Measurements from ENCODE around the gene EXOC4. TPM values are rescaled to one million over a fixed set of nuclear protein-coding genes. Genes with fewer than 3 reads are reported as not detected.

The EXOC4 gene
- total and polyA plus RNA-seq, 2 donors (not counting 3 experiments of a cell fraction or from before 2014, with no cell fraction given), result 20.3 to 73.1 TPM

- H3K36me3 ChIP-seq (ENCODE audit: control insufficient read depth in 2 of 2, extremely low read depth in 1 of 2, insufficient read depth in 2 of 2, low read length in 2 of 2), result no peaks in the 10 kb centered on the region
- BruUV-seq (replicated peaks), result no TSS peak
- ChIA-PET POLR2A (no interaction called here), CTCF (no interaction called here)
- H3K4me2 ChIP-seq (ENCODE audit: insufficient read depth, low read length), result no peak overlapping the region
- no peak overlapping the region for H3K4me3 ChIP-seq (replicated peaks in 1 of 3; ENCODE audit: insufficient read depth in 1 of 3, low read depth in 1 of 3, low read length in 3 of 3)
- H3K9me1 ChIP-seq (replicated peaks; ENCODE audit: control insufficient read depth, extremely low read depth, insufficient read depth, low read length), result no peaks in the 10 kb centered on the region
- H3K9ac ChIP-seq (replicated peaks; ENCODE audit: extremely low read depth, insufficient read depth, low read length), result no peak overlapping the region
- H3K27me3 ChIP-seq (ENCODE audit: control insufficient read depth in 2 of 2, insufficient read depth in 2 of 2, low read length in 2 of 2), result no peaks in the 10 kb centered on the region
- FAIRE-seq, result no peak
- peaks cover 22% of the 10 kb centered on the region for H3K4me1 ChIP-seq (ENCODE audit: control insufficient read depth, extremely low read depth, insufficient read depth, low read length)
- dilution Hi-C loops (cut with MboI; ENCODE audit: extremely low pct_ligation_motif_present, low sequenced_read_pairs), result no loop called here
- H4K20me1 ChIP-seq (replicated peaks; ENCODE audit: control insufficient read depth, extremely low read depth, insufficient read depth, low read length), result no peaks in the 10 kb centered on the region
- no peak for TF ChIP-seq JUN (IDR thresholded peaks at IDR 0.05; ENCODE audit: borderline replicate concordance, insufficient read depth, insufficient read length, low read depth)
- TF ChIP-seq MYC (IDR thresholded peaks at IDR 0.05; ENCODE audit: low read depth, low read length), result no peak
- TF ChIP-seq POLR2A (IDR thresholded peaks at IDR 0.05; ENCODE audit: low read depth, low read length), result no peak
- TF ChIP-seq EZH2 (IDR thresholded peaks at IDR 0.05; ENCODE audit: borderline replicate concordance, low read depth, low read length, severe bottlenecking), result no peak
- TF ChIP-seq, protein P1, sequence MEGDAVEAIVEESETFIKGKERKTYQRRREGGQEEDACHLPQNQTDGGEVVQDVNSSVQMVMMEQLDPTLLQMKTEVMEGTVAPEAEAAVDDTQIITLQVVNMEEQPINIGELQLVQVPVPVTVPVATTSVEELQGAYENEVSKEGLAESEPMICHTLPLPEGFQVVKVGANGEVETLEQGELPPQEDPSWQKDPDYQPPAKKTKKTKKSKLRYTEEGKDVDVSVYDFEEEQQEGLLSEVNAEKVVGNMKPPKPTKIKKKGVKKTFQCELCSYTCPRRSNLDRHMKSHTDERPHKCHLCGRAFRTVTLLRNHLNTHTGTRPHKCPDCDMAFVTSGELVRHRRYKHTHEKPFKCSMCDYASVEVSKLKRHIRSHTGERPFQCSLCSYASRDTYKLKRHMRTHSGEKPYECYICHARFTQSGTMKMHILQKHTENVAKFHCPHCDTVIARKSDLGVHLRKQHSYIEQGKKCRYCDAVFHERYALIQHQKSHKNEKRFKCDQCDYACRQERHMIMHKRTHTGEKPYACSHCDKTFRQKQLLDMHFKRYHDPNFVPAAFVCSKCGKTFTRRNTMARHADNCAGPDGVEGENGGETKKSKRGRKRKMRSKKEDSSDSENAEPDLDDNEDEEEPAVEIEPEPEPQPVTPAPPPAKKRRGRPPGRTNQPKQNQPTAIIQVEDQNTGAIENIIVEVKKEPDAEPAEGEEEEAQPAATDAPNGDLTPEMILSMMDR (IDR thresholded peaks at IDR 0.05; ENCODE audit: extremely low read depth in 1 of 2, insufficient read depth in 1 of 2, low read depth in 1 of 2, low read length in 2 of 2), result no peak
- no peak for TF ChIP-seq GATA2 (IDR thresholded peaks at IDR 0.05; ENCODE audit: insufficient read depth, insufficient read length, low read depth, low read length)
- no peak for TF ChIP-seq POLR2AphosphoS5 (IDR thresholded peaks at IDR 0.05; ENCODE audit: insufficient read depth, low read depth, low read length)
- TF ChIP-seq MAX (IDR thresholded peaks at IDR 0.05; ENCODE audit: insufficient read depth, insufficient read length), result no peak
- TF ChIP-seq FOS (IDR thresholded peaks at IDR 0.05; ENCODE audit: borderline replicate concordance, insufficient read depth, low read length), result no peak
- no peaks in the 10 kb centered on the region for H3K79me2 ChIP-seq (ENCODE audit: control insufficient read depth, insufficient read depth, low read length)
- H2AFZ ChIP-seq (ENCODE audit: low read depth, low read length), result no peak overlapping the region
- intact Hi-C loops (cut with micrococcal nuclease), result no loop called here
- no peak overlapping the region for H3K27ac ChIP-seq (ENCODE audit: insufficient read depth, low read depth, low read length)
- DNase-seq (ENCODE audit: low read depth, low spot score), result no peak
- H3K9me3 ChIP-seq (replicated peaks; ENCODE audit: control insufficient read depth, insufficient read depth, low read length), result no peaks in the 10 kb centered on the region
Observed at GRCh38 chr7:133586253-133586652, 333.4 kb downstream of the EXOC4 start.
